Activated T-cell treated with anti-CD3 and anti-CD28 coated beads, Interleukin-2, amount 50 U/mL, for 1 hour (primary cell): ENCODE data around the gene KRT72.

ENCODE experiments used
- DNase-seq: peaks from one replicate; pipeline ENCODE4 v3.0.0-alpha.2; 2020

Gene KRT72

DNA sequence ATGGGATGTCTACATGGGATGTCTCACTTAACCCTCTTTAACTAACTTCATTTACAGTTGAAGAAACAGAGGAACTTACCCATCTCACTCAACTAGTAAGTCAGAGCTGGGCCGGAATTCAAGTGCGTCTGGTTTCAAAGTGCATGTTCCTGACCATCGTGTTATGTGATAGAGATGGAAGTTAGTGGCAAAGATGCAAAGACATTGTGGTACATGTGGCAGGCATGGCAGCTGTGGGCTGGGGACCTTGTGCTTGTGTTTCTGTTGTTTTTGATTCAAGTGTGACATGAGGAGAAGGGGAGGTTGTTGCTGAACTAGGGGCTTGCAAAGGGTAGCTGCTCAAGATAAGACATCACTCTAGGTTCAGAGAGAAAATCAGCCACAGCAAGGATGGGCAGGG is 25.3 kb downstream of the KRT72 start:
- no peak for DNase-seq

GRCh38 chr12:52575256-52575655 is 26.0 kb downstream of the KRT72 start:
- DNase-seq: no peak

GRCh38 chr12:52573743-52574142 is 27.5 kb downstream of the KRT72 start, which contains the start of gene KRT74:
KRT74 (minus strand) TSS chr12:52573843; CDS start chr12:52573777, 66 bp downstream.
- DNase-seq: no peak

DNA sequence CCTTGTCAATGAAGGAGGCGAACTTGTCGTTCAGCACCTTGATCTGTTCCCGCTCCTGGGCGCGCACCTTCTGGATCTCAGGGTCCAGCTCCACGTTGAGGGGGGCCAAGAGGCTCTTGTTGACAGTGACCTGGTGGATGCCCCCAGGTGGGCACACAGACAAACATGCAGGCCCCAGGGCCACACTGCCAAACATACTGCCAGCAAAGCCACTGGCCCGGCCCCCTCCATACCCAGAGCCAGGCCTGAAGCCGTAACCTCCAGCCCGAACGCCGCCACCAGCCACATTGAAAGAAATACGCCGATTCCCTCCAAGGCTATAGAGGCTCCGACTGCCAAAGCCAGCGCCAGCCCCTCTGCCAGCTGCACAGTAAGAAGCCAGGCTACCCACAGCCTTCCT is 28.0 kb downstream of the KRT72 start:
- DNase-seq: no peak

DNA sequence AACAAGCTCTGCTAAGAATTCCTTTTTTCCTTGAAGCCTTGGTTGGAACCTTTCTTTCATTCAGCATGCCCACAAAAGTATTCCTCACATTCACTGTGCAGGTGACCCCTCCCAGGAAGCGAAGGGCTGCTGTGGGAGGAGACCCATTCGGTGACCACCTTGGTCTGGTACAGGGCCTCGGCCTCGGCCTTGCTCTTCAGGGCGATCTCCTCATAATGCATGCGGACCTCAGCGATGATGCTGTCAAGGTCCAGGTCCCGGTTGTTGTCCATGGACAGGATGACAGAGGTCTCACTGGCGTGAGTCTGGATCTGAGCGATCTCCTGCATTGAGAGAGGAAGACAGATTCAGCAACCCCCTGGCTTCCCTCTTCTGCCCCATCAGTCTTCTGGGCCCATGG is 30.8 kb downstream of the KRT72 start:
- no peak for DNase-seq

GRCh38 chr12:52568111-52568510 is 33.2 kb downstream of the KRT72 start:
- no peak for DNase-seq

DNA sequence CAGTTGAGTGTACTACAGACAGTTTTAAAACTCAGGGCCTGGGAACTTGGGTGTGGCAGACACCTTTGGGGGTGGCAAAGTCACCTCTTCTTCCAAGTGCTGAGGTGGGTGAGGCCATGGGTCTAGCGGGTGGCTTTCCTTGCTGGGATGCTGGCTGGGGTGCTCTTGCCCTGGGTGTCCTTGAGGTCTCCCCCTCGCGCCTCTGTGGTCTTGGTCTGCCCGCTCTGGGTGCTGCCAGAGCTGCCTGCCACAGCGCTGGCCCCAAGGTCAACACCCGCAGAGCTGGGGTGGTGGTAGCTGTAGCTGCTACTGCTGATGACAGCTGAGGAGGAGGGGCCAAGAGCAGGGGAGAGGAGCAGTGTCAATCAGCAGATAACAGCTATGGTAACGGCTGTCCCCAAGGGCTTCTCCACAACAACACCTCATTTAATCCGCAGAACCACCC is 34.4 kb downstream of the KRT72 start:
- DNase-seq: peak; percentile 32

DNA sequence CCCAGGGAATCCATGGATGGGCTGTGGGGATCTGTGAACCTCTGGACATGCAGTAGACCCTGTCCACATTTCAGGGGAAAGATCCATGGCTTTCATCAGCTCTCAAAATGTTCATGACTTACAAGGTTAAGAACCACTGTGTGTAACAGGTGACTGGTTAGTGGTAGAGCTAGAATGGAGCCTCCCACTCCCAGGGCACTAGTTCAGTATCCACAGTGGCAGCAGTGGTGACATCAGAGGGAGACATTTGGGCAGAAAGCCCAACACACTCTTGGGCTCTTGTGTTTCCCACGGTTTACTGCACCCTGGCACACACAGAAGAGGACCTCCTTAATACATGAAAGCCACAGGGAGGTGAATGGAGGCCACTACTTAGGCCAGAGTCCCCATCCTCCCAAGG is 36.7 kb downstream of the KRT72 start:
- DNase-seq: no peak

- DNase-seq: no peak
Measured at GRCh38 chr12:52561880-52562449, 39.3 kb downstream of the KRT72 start.

DNA sequence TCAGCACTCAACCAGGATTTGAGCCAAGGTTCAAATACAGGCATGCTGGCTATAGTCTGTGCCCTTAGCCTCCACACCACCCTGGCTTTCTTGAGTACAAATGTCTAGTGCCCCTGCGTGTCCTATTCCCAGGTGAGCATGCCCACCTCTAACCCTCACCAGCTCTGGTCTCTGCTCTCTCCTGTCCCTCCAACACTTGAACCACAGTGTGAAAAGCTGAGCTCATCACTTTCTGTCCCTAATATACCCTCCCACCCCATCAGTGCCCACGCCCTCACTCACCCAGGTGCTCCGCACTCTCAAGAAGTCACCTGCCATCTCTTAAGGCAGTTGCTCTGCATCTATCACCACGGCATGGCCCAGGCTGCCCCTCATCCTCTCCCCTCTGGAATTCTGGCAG is 41.3 kb downstream of the KRT72 start:
- no peak for DNase-seq

DNA sequence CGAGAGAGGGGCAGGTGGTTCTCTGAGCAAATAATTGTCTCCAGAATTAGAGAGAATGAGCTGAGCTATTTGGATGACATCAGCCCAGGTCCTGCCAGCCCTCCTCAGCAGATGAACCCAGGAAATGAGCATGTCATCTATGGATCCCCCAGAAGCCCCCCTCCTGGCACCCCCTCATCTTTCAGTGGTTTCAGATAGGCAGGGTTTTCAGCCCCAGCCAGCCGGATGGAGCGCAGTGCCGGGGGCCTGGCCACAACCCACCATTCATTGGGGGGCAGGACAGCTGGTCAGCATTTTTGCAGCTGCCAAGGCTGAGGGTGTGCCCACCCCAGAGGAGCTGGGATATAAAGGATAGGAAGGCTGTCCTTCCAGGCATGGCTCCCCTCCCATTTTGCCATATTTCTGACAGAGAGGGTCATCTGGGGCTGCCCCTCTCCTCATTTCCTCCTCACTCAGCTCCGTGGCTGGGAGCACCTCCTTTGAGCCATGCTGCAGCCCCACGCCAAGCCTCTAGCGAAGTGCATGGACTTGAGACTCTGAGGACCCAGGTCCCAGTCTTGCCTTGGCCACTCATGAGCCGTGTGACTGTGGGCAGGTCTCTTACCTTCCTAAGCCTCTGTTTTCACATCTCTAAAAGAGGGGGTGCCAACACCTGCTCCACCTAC is 42.4 kb downstream of the KRT72 start:
- no peak for DNase-seq

DNA sequence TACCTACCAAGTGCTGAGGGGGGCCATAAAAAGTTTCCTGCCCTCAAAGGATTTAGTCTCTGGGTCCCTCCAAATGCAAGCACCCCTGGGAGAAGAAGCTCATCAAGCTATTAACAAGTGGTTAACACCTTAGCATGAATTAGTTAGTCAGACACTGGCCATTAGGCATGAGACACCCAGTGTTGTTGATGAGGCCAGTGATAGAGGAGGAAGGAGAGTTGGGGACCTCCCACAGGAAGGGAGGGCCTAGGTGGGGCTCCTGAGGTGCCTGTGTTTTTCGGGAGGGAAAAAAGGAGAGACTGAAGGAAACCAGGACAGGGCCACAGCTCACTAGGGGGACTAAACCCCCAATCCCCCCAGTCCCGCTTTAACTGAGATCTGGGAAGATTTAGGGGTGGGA is 43.8 kb downstream of the KRT72 start:
- no peak for DNase-seq

DNA sequence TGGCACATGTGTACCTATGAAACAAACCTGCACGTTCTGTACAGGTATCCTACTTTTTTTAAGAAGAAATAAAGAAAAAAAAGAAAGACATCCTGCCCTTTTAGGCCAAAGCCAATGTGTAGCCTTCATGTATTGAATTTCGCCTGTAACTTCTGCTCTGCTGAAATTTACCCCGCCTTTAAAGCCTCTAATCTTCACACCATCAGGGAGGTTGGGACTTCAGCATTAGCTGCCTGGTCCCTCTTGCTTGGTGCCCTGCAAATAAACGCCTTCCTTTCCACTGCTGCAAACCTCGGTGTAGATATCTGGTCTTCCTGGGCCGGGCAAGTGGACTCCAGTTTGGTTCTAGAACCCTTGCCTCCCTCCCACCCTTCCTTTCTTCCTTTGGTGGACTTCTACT is 45.7 kb downstream of the KRT72 start:
- DNase-seq: no peak

GRCh38 chr12:52552681-52553195 is 48.5 kb downstream of the KRT72 start, which contains the start of gene KRT71:
KRT71 (minus strand) TSS chr12:52553145; CDS start chr12:52553077, 68 bp downstream.
- no peak for DNase-seq

- DNase-seq: no peak
Measured at GRCh38 chr12:52552055-52552454, 49.2 kb downstream of the KRT72 start.

GRCh38 chr12:52551216-52551865 is 49.9 kb downstream of the KRT72 start:
- no peak for DNase-seq

DNA sequence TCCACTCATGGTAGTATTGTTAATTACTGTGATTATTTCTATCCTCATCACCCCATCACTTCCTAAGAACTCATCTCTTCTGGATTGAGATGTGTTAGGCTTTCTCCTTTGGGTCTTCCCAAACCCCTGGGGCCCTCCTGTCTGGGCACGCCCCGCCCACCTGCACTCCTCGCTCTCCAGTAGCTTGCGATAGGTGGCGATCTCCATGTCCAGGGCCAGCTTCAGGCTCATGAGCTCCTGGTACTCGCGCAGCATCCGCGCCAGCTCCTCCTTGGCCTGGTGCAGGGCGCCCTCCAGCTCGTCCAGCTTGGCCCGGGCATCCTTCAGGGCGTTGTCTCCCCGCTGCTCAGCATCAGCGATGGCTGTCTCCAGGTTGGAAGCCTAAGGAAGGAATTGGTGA is 55.1 kb downstream of the KRT72 start:
- DNase-seq: no peak

DNA sequence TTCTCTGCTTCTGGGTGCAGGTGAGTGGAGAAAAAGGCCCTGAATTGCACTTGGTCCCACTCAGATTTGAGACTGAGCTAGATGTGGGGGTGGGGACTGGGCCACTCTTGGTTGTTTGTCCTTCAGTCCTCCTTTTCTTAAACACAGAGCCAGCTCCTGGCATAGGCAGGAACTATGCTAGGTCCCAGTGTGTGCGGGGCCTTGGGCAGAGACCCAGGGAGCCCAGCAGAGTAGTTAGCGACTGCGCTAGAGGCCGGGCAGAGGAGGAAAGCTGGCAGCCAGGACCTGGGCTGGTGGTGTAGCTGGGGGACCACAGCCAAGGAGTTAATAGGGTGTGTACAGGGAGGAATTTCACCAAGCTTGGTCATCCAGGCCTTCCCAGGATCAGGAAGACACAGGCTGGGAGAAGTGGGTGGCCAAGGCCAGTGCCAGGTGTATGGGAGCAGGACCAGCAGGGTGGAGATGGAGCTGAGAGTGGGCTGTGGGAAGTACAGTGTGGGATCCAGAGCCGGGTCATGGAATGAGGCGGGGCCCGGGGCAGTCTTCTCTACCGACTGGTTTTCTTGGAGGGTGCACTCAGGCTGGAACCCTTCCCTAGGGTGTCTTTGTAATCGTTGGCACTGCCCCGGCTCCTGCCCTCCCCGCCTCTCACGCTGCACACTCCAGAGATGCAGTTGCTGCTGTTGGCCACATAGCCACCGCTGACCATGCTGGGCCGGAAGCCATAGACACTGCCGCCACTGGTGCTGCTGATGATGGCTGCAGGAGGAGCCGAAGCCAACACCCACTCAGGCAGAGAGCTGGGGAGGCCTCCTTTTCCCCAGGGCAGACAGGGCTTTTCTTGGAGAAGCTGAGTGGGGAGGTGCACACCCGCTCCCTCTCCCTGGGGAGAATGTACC is 57.0 kb downstream of the KRT72 start:
- DNase-seq: no peak

DNA sequence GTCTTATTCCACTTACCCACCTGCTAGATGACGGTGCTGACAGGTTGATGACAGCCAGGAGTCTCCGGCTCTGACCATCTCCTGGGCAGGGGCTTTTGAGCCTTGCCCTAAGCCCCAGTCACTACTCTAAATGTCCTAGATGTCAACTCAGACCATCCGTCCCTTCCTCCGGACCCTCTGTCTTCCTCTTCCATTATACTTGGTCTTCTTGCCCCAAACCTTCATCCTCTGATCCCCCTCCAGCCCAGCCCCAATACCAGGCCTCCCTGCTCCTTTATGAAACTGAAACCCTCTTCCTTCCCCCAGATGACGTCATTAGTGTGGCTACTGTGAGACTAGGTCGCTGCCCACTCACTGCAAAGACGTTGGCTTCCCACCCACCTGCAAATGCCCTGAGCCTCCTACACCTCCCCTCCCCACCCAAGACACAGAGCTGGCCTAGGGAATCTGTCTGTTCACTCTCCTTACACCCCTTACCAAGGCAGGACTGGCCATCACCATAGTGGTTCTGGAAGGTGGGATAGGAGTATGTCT is 58.4 kb downstream of the KRT72 start:
- no peak for DNase-seq

GRCh38 chr12:52542157-52542556 is 59.1 kb downstream of the KRT72 start:
- DNase-seq: no peak

- DNase-seq: no peak
Measured at GRCh38 chr12:52541709-52542108, 59.6 kb downstream of the KRT72 start.

DNA sequence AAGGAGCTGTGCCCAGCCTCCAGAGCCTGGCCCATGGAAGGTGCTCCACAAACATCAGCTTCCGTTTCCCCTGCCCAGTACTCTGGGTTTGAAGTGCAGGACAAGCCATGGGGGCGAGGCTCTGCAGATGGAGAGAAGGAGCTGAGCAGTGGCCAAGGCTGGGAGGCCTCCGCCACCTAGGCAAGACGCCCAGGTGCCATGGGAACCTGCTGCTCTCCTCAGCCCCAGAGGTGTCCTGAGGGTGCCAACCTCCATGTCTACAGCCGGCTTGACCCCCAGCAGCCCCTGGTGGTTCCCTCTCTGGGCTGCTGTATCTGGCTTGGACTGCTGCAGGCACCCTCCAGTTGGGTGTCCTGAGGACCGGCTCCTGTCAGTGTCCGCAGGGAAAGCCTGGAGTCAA is 60.7 kb downstream of the KRT72 start:
- DNase-seq: no peak

GRCh38 chr12:52539821-52540173 is 61.5 kb downstream of the KRT72 start:
- no peak for DNase-seq
